Endothelial cell of umbilical vein (primary cell): ENCODE data around the gene FRY. TPM values are rescaled to one million over a fixed set of nuclear protein-coding genes. Genes with fewer than 3 reads are reported as not detected.

ENCODE experiments used
- BruUV-seq: library from RNA; stranded (reverse); fragments of 400-500 nt; replicated peaks from 2 replicates; lab custom pipeline; 2021; lab: Mats Ljungman, UMichigan
- CTCF ChIA-PET: fragments of 300-600, 350-600 bp; sonication (Branson Sonifier 250); formaldehyde crosslinking; loops from one replicate; lab custom pipeline; 2021; ENCODE audit warnings: antibody characterized with exemption, inconsistent platforms; lab: Charles Lee
- POLR2A ChIA-PET: fragments of 300-600, 350-600 bp; sonication (Branson Sonifier 250); formaldehyde crosslinking; loops from one replicate; lab custom pipeline; 2021; ENCODE audit warnings: antibody characterized with exemption, inconsistent platforms; lab: Charles Lee
- DNase-seq: peaks from one replicate; pipeline ENCODE4 v3.0.0-alpha.2; 2011; ENCODE audit warnings: low read depth, low spot score
- FAIRE-seq: peaks from 2 replicates; lab custom pipeline; 2011; peaks lifted over from hg19 to GRCh38; lab: Jason Lieb, UNC
- H2AFZ ChIP-seq: 2 replicates; pipeline ENCODE4 v1.6.0; 2012; ENCODE audit warnings: low read depth, low read length, control low read depth, inconsistent platforms
- H3K27ac ChIP-seq: 2 replicates; pipeline ENCODE4 v1.5.1; 2011; ENCODE audit warnings: low read depth, mild to moderate bottlenecking, control low read depth, low read length, moderate library complexity; ENCODE audit not compliant: insufficient read depth
- H3K27me3 ChIP-seq, 2 experiments: 2 replicates each; pipeline versions ENCODE4 v1.6.0 to v1.6.1; 2011; ENCODE audit warnings: low read length in 2 of 2, mixed read lengths in 1 of 2; ENCODE audit not compliant: control insufficient read depth in 2 of 2, insufficient read depth in 2 of 2
- H3K36me3 ChIP-seq, 2 experiments: 2 replicates in 1 of 2; 3 replicates in 1 of 2; pipeline ENCODE4 v1.5.1; 2011; ENCODE audit warnings: low read length in 2 of 2, mild to moderate bottlenecking in 1 of 2, moderate library complexity in 1 of 2; ENCODE audit not compliant: control insufficient read depth in 2 of 2, insufficient read depth in 2 of 2; ENCODE audit errors: extremely low read depth in 1 of 2
- H3K4me1 ChIP-seq: 3 replicates; pipeline ENCODE4 v1.5.1; 2011; ENCODE audit warnings: mild to moderate bottlenecking, low read length; ENCODE audit not compliant: control insufficient read depth, insufficient read depth; ENCODE audit errors: extremely low read depth
- H3K4me2 ChIP-seq: 2 replicates; pipeline ENCODE4 v1.6.1; 2011; ENCODE audit warnings: low read length, control low read depth, mixed read lengths; ENCODE audit not compliant: insufficient read depth
- H3K4me3 ChIP-seq, 3 experiments: fragments of 200-600 bp in 1 of 3; sonication (generic), shearing (Covaris generic) in 1 of 3; replicated peaks in 1 of 3; 2 replicates each; pipeline ENCODE4 v1.5.1; 2011 to 2016; ENCODE audit warnings: control low read depth in 3 of 3, low read length in 3 of 3, mild to moderate bottlenecking in 2 of 3, inconsistent platforms in 1 of 3, low read depth in 1 of 3, moderate library complexity in 1 of 3; ENCODE audit not compliant: insufficient read depth in 1 of 3
- H3K79me2 ChIP-seq: 2 replicates; pipeline ENCODE4 v1.6.0; 2012; ENCODE audit warnings: low read length, inconsistent platforms; ENCODE audit not compliant: control insufficient read depth, insufficient read depth
- H3K9ac ChIP-seq: replicated peaks from 2 replicates; pipeline ENCODE3; 2011; ENCODE audit warnings: low read length, control low read depth; ENCODE audit not compliant: insufficient read depth; ENCODE audit errors: extremely low read depth
- H3K9me1 ChIP-seq: replicated peaks from 3 replicates; pipeline ENCODE4 v1.6.0; 2011; ENCODE audit warnings: mild to moderate bottlenecking, low read length; ENCODE audit not compliant: control insufficient read depth, insufficient read depth; ENCODE audit errors: extremely low read depth
- H3K9me3 ChIP-seq: replicated peaks from 2 replicates; pipeline ENCODE4 v1.5.1; 2012; ENCODE audit warnings: low read length, inconsistent platforms; ENCODE audit not compliant: control insufficient read depth, insufficient read depth
- H4K20me1 ChIP-seq: replicated peaks from 2 replicates; pipeline ENCODE3; 2011; ENCODE audit warnings: mild to moderate bottlenecking, low read length; ENCODE audit not compliant: control insufficient read depth, insufficient read depth; ENCODE audit errors: extremely low read depth
- CTCF ChIP-seq, 2 donors: IDR thresholded peaks; 1 replicate in 1 of 2; 2 replicates in 1 of 2; pipeline ENCODE4 v1.5.1; 2011; ENCODE audit warnings: low read length in 2 of 2, mild to moderate bottlenecking in 2 of 2, moderate library complexity in 2 of 2, control low read depth in 1 of 2, inconsistent platforms in 1 of 2, low read depth in 1 of 2; ENCODE audit not compliant: insufficient read depth in 1 of 2; ENCODE audit errors: extremely low read depth in 1 of 2
- EZH2 ChIP-seq: IDR thresholded peaks from 2 replicates; pipeline ENCODE4 v1.6.1; 2012; ENCODE audit warnings: borderline replicate concordance, low read depth, mild to moderate bottlenecking, moderate library complexity, low read length, inconsistent platforms; ENCODE audit not compliant: severe bottlenecking
- FOS ChIP-seq: IDR thresholded peaks from 2 replicates; pipeline ENCODE4 v1.6.1; 2011; ENCODE audit warnings: mild to moderate bottlenecking, low read length, moderate library complexity, borderline replicate concordance; ENCODE audit not compliant: insufficient read depth
- GATA2 ChIP-seq: IDR thresholded peaks from 2 replicates; pipeline ENCODE4 v1.7.0; 2011; ENCODE audit warnings: low read depth, mild to moderate bottlenecking, moderate library complexity, mixed read lengths, low read length; ENCODE audit not compliant: insufficient read length, insufficient read depth
- JUN ChIP-seq: IDR thresholded peaks from 2 replicates; pipeline ENCODE4 v1.6.1; 2011; ENCODE audit warnings: borderline replicate concordance, low read depth; ENCODE audit not compliant: insufficient read length, insufficient read depth
- MAX ChIP-seq: IDR thresholded peaks from 2 replicates; pipeline ENCODE4 v1.6.1; 2011; ENCODE audit not compliant: insufficient read depth, insufficient read length
- MYC ChIP-seq: IDR thresholded peaks from one replicate; pipeline ENCODE4 v1.6.1; 2011; ENCODE audit warnings: mild to moderate bottlenecking, low read depth, low read length
- POLR2A ChIP-seq: IDR thresholded peaks from 2 replicates; pipeline ENCODE4 v1.6.1; 2012; ENCODE audit warnings: low read depth, mild to moderate bottlenecking, control low read depth, low read length
- POLR2AphosphoS5 ChIP-seq: IDR thresholded peaks from 2 replicates; pipeline ENCODE4 v1.6.1; 2012; ENCODE audit warnings: low read depth, mild to moderate bottlenecking, control low read depth, low read length, moderate library complexity; ENCODE audit not compliant: insufficient read depth
- dilution Hi-C: fragments of 300-500 bp; cut with MboI; formaldehyde crosslinking; loops from one replicate; pipeline ENCODE4 v1.15.0; 2019; ENCODE audit warnings: low sequenced_read_pairs; ENCODE audit not compliant: extremely low pct_ligation_motif_present
- intact Hi-C: fragments of 100-400 bp; cut with micrococcal nuclease; formaldehyde crosslinking; loops from one replicate; pipeline ENCODE4 v1.10.0; 2022
- polyA plus RNA-seq, 4 experiments: library from polyadenylated mRNA; depleted of rRNA in 3 of 4; stranded (reverse) in 3 of 4; unstranded in 1 of 4; fragments of >200 nt; gene quantifications; 2 replicates each; pipeline versions ENCODE4 v1.2.1 to v1.2.3, GENCODE V29; 2011 to 2012; ENCODE audit warnings: missing spikeins in 1 of 4
- total RNA-seq: library from RNA; stranded (reverse); gene quantifications from 2 replicates; pipeline ENCODE4 v1.2.3, GENCODE V29; 2021

Gene FRY
- total and polyA plus RNA-seq, 2 donors (not counting 3 experiments of a cell fraction or from before 2014, with no cell fraction given), result 57.3 to 75.8 TPM

GRCh38 chr13:32051156-32051555, 19.6 kb downstream of the FRY start:
- dilution Hi-C loops (no loop called here), intact Hi-C loops (no loop called here)
- Histone ChIP-seq H3K27me3 (no peaks in the 10 kb centered on the region), H3K4me3 (no peak overlapping the region), H3K9me3 (no peaks in the 10 kb centered on the region), H3K4me2 (no peak overlapping the region), H3K27ac (no peak overlapping the region), H3K36me3 (no peaks in the 10 kb centered on the region), H4K20me1 (no peaks in the 10 kb centered on the region), H3K4me1 (peaks cover 6% of the 10 kb centered on the region), H3K9ac (no peak overlapping the region), H2AFZ (no peak overlapping the region), H3K79me2 (no peaks in the 10 kb centered on the region), H3K9me1 (no peaks in the 10 kb centered on the region)
- CTCF ChIA-PET, result interaction anchor here (1.2 to 1.6 kb wide), 4 partner anchors 10 to 213 kb away, joined by 3 to 6 read pairs (median 4); no protein-coding TSS in a partner anchor
- BruUV-seq, result no TSS peak
- TF ChIP-seq POLR2A (no peak), GATA2 (no peak), EZH2 (no peak), FOS (no peak), MAX (no peak), CTCF (IDR thresholded peaks at IDR 0.05; ENCODE audit: extremely low read depth in 1 of 2, insufficient read depth in 1 of 2, low read depth in 1 of 2, low read length in 2 of 2) (no peak), JUN (no peak), MYC (no peak), POLR2AphosphoS5 (no peak)
- FAIRE-seq, result no peak
- POLR2A ChIA-PET, result no interaction called here
- no peak for DNase-seq
